C4-2B (cell line): Measurements from ENCODE around the gene ELOVL2.

ENCODE experiments used
- CTCF ChIP-seq: fragments of 450-650 bp; conservative IDR thresholded peaks from 2 replicates; pipeline ENCODE4 v1.5.1; 2017; ENCODE audit warnings: mild to moderate bottlenecking
- ZFX ChIP-seq: fragments of 450-650 bp; IDR thresholded peaks from 2 replicates; pipeline ENCODE4 v1.6.1; 2017

GRCh38 chr6:11009353-11009752, 34.8 kb downstream of the ELOVL2 start:
- TF ChIP-seq CTCF: no peak
- TF ChIP-seq ZFX: no peak
